ENCODE data around the gene TBXAS1. TPM values are rescaled to one million over a fixed set of nuclear protein-coding genes. Genes with fewer than 3 reads are reported as not detected.

TBXAS1 gene
- total and polyA plus RNA-seq, 2 experiments from 2014 or later = 1.3 TPM; not detected in 1

DNA sequence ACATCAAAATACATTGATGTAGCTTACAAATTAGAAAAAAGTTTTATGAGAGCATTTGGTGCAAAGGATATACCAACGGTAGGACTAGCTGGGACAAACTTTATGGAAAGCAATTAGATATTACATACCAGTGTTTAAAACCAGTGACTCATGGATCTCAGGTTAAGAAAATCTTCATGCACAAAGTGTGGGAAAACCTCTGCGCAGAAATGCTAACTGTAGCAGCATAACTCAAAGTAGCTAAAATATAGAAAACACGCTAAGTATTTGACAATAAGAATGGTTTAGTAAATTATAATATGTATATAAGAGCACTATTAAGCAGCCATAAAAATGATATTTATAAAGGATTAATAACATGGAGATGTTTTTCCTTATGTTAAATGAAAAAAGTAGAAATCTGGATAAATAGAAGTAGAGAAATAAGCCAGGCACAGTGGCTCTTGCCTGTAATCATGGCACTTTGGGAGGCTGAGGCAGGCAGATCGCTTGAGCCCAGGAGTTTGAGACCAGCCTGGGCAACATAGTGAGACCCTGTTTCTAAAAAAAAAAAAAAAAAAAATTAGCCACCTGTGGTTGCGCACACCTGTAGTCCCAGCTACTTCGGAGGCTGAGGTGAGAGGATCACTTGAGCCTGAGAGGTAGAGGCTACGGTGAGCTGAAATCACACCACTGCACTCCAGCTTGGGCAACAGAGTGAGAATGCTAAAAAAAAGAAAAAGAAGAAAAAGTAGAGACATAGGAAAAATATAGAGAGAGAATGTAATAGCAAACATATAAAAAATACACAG lies 37.2 kb downstream of the TBXAS1 start (continued):
- TF ChIP-seq, protein P1, sequence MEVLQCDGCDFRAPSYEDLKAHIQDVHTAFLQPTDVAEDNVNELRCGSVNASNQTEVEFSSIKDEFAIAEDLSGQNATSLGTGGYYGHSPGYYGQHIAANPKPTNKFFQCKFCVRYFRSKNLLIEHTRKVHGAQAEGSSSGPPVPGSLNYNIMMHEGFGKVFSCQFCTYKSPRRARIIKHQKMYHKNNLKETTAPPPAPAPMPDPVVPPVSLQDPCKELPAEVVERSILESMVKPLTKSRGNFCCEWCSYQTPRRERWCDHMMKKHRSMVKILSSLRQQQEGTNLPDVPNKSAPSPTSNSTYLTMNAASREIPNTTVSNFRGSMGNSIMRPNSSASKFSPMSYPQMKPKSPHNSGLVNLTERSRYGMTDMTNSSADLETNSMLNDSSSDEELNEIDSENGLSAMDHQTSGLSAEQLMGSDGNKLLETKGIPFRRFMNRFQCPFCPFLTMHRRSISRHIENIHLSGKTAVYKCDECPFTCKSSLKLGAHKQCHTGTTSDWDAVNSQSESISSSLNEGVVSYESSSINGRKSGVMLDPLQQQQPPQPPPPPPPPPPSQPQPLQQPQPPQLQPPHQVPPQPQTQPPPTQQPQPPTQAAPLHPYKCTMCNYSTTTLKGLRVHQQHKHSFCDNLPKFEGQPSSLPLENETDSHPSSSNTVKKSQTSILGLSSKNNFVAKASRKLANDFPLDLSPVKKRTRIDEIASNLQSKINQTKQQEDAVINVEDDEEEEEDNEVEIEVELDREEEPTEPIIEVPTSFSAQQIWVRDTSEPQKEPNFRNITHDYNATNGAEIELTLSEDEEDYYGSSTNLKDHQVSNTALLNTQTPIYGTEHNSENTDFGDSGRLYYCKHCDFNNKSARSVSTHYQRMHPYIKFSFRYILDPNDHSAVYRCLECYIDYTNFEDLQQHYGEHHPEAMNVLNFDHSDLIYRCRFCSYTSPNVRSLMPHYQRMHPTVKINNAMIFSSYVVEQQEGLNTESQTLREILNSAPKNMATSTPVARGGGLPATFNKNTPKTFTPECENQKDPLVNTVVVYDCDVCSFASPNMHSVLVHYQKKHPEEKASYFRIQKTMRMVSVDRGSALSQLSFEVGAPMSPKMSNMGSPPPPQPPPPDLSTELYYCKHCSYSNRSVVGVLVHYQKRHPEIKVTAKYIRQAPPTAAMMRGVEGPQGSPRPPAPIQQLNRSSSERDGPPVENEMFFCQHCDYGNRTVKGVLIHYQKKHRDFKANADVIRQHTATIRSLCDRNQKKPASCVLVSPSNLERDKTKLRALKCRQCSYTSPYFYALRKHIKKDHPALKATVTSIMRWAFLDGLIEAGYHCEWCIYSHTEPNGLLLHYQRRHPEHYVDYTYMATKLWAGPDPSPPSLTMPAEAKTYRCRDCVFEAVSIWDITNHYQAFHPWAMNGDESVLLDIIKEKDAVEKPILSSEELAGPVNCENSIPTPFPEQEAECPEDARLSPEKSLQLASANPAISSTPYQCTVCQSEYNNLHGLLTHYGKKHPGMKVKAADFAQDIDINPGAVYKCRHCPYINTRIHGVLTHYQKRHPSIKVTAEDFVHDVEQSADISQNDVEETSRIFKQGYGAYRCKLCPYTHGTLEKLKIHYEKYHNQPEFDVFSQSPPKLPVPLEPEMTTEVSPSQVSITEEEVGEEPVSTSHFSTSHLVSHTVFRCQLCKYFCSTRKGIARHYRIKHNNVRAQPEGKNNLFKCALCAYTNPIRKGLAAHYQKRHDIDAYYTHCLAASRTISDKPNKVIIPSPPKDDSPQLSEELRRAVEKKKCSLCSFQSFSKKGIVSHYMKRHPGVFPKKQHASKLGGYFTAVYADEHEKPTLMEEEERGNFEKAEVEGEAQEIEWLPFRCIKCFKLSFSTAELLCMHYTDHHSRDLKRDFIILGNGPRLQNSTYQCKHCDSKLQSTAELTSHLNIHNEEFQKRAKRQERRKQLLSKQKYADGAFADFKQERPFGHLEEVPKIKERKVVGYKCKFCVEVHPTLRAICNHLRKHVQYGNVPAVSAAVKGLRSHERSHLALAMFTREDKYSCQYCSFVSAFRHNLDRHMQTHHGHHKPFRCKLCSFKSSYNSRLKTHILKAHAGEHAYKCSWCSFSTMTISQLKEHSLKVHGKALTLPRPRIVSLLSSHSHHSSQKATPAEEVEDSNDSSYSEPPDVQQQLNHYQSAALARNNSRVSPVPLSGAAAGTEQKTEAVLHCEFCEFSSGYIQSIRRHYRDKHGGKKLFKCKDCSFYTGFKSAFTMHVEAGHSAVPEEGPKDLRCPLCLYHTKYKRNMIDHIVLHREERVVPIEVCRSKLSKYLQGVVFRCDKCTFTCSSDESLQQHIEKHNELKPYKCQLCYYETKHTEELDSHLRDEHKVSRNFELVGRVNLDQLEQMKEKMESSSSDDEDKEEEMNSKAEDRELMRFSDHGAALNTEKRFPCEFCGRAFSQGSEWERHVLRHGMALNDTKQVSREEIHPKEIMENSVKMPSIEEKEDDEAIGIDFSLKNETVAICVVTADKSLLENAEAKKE (CRISPR knock-in tag; IDR thresholded peaks at IDR 0.05) = no peak
- no peak for TF ChIP-seq STAT1 (IDR thresholded peaks at IDR 0.05; ENCODE audit: unreplicated experiment)
- TF ChIP-seq NANOG (IDR thresholded peaks at IDR 0.05; ENCODE audit: borderline replicate concordance) = no peak
- TF ChIP-seq EZH2 (IDR thresholded peaks at IDR 0.05; ENCODE audit: low read depth, unreplicated experiment) = no peak

DNA sequence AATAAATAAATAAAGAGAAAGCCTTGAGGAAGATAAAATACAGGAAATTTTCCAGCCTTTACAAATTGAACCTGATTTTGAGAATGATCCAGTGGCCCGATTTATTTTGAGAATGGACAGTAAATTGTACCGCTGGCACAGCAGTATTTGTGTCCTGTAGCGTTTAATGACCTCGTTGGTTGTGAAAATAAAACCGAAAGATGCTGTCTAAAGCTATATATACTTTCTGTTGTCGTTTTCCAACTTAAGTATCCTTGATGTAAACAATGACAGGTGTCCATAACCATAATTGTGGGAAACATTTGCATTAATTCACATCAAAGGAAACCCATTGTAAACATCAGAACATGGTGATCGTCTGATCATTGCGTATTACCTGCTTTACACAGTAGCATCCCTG lies 38.8 kb downstream of the TBXAS1 start:
- ATAC-seq (no peak), DNase-seq (ENCODE audit: low spot score) (no peak)
- no peaks in the 10 kb centered on the region for H3K27me3 ChIP-seq (ENCODE audit: insufficient read depth)
- H3K4me3 Mint-ChIP-seq = no peak overlapping the region
- H3K36me3 Mint-ChIP-seq (ENCODE audit: low read depth) = no peaks in the 10 kb centered on the region
- H3K9me2 ChIP-seq (ENCODE audit: insufficient read depth) = no peaks in the 10 kb centered on the region; the same call in 1 of the 2 replicates
- no peaks in the 10 kb centered on the region for H3F3A ChIP-seq (replicated peaks; ENCODE audit: low read depth)
- no peaks in the 10 kb centered on the region for H3K27me3 Mint-ChIP-seq (ENCODE audit: insufficient read depth, low read depth, poor library complexity)
- no peaks in the 10 kb centered on the region for H3K79me2 ChIP-seq (replicated peaks; ENCODE audit: insufficient read depth)
- H3K27ac ChIP-seq (ENCODE audit: low read depth) = no peak overlapping the region
- no peaks in the 10 kb centered on the region for H4K20me1 ChIP-seq (replicated peaks; ENCODE audit: insufficient read depth)
- no peak for TF ChIP-seq NANOG (IDR thresholded peaks at IDR 0.05; ENCODE audit: borderline replicate concordance)
- no peak for TF ChIP-seq CREB1 (CRISPR knock-in tag; IDR thresholded peaks at IDR 0.05; ENCODE audit: low read depth)
- TF ChIP-seq, protein P2, sequence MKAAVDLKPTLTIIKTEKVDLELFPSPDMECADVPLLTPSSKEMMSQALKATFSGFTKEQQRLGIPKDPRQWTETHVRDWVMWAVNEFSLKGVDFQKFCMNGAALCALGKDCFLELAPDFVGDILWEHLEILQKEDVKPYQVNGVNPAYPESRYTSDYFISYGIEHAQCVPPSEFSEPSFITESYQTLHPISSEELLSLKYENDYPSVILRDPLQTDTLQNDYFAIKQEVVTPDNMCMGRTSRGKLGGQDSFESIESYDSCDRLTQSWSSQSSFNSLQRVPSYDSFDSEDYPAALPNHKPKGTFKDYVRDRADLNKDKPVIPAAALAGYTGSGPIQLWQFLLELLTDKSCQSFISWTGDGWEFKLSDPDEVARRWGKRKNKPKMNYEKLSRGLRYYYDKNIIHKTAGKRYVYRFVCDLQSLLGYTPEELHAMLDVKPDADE (IDR thresholded peaks at IDR 0.05) = no peak
- TF ChIP-seq POLR2AphosphoS5 (IDR thresholded peaks at IDR 0.05; ENCODE audit: low read depth) = no peak
- H3K36me3 ChIP-seq (ENCODE audit: insufficient read depth) = 0 out of 2 replicates have a peak, but pooled peaks cover 4% of the 10 kb centered on the region
- no peak overlapping the region for H3K4me3 ChIP-seq
- no peak overlapping the region for H3K4me2 ChIP-seq
- H3K4me1 Mint-ChIP-seq = no peaks in the 10 kb centered on the region
- no peaks in the 10 kb centered on the region for H3K4me1 ChIP-seq (ENCODE audit: insufficient read depth)
- H3K27ac Mint-ChIP-seq = no peak overlapping the region
- H2AFZ ChIP-seq = no peak overlapping the region
- peaks cover 10% of the 10 kb centered on the region; the same call in 2 of the 3 replicates for H3K9me3 Mint-ChIP-seq
